ENCODE results near the gene AGO1. TPM values are rescaled to one million over a fixed set of nuclear protein-coding genes. Genes with fewer than 3 reads are reported as not detected.

Gene AGO1
- total RNA-seq, 3 donors from 2014 or later, result 22.3 to 26.1 (median 23.4) TPM

DNA sequence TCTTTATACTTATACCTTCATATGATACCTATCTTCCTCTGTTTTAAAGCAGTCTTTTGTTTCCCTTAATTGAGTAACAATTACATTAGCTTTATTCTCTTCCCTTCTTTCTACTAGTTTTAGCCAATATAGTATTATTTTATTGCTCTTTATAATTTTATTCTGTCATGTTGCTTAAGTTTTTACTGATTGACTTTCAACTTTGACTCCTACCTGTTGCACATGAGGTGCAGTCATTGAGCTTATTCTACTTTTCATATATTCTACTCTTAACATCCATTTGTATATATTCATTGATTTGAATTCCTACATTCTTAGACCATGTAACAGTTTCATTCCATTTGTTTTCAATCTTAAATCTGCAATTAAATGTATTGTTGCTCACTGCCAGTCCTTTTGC, 97.1 kb downstream of the AGO1 start:
- Histone ChIP-seq H3K9me3 (no peaks in the 10 kb centered on the region), H3K4me1 (no peaks in the 10 kb centered on the region), H3K27ac (no peak overlapping the region), H3K27me3 (no peaks in the 10 kb centered on the region), H3K4me3 (no peak overlapping the region), H3K36me3 (no peaks in the 10 kb centered on the region)
- intact Hi-C loops (cut with DNase I; ENCODE audit: low total_unique reads), result no loop called here
- TF ChIP-seq, protein P1, sequence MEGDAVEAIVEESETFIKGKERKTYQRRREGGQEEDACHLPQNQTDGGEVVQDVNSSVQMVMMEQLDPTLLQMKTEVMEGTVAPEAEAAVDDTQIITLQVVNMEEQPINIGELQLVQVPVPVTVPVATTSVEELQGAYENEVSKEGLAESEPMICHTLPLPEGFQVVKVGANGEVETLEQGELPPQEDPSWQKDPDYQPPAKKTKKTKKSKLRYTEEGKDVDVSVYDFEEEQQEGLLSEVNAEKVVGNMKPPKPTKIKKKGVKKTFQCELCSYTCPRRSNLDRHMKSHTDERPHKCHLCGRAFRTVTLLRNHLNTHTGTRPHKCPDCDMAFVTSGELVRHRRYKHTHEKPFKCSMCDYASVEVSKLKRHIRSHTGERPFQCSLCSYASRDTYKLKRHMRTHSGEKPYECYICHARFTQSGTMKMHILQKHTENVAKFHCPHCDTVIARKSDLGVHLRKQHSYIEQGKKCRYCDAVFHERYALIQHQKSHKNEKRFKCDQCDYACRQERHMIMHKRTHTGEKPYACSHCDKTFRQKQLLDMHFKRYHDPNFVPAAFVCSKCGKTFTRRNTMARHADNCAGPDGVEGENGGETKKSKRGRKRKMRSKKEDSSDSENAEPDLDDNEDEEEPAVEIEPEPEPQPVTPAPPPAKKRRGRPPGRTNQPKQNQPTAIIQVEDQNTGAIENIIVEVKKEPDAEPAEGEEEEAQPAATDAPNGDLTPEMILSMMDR (IDR thresholded peaks at IDR 0.05), result no peak
- TF ChIP-seq POLR2A (IDR thresholded peaks at IDR 0.05) (no peak), POLR2AphosphoS5 (IDR thresholded peaks at IDR 0.05) (no peak)
- DNase-seq (ENCODE audit: low spot score in 2 of 2), result no peak

Other genes with a start within 250 kb of the AGO1 start
- 10 to 100 TPM; 26.7 to 31.8 (median 31.5) TPM for gene PSMB2, start 241.7 kb upstream of the AGO1 start, total RNA-seq
- gene C1orf216, start 164.3 kb upstream of the AGO1 start, total RNA-seq, result 10 to 100 TPM in 2 of 3 donors, 1 to 10 TPM in 1; 8.2 to 16.0 (median 13.1) TPM
- gene CLSPN, start 113.2 kb upstream of the AGO1 start, total RNA-seq, result under 1 TPM; 0.15 to 0.48 (median 0.33) TPM
- 10 to 100 TPM; 20.0 to 27.4 (median 22.4) TPM for gene AGO4, start 75.2 kb upstream of the AGO1 start, total RNA-seq
- gene AGO3, start 47.9 kb downstream of the AGO1 start, total RNA-seq, result 10 to 100 TPM; 28.2 TPM
- 1 to 10 TPM in 1 of 3 donors, under 1 TPM in 1, not detected in 1; 0.98 to 1.2 TPM for gene TEKT2, start 200.9 kb downstream of the AGO1 start, total RNA-seq
- gene ADPRS, start 205.7 kb downstream of the AGO1 start, total RNA-seq, result 10 to 100 TPM; 26.2 to 48.7 (median 39.7) TPM
- gene COL8A2, start 242.0 kb downstream of the AGO1 start, total RNA-seq, result 10 to 100 TPM in 2 of 3 donors, 1 to 10 TPM in 1; 3.4 to 20.6 (median 11.1) TPM